DND-41 (cell line): Measurements from ENCODE around the gene RIC1.

Experiments used
- ATAC-seq: fragments of 200-7000 bp; cut with Tn5 transposase; 3 replicates; pipeline ENCODE4 v1.9.1; 2021; ENCODE audit warnings: low read depth; ENCODE audit not compliant: insufficient read depth
- DNase-seq: peaks from one replicate; pipeline ENCODE4 v3.0.0-alpha.2; 2020
- H2AFZ ChIP-seq: 2 replicates; pipeline ENCODE4 v1.6.0; 2012; ENCODE audit warnings: low read depth, low read length
- H3K27ac ChIP-seq: 2 replicates; pipeline ENCODE4 v1.5.1; 2012; ENCODE audit warnings: low read length, inconsistent platforms
- H3K27me3 ChIP-seq: fragments of 200-600 bp; sonication (generic); 2 replicates; pipeline ENCODE4 v1.6.0; 2012; ENCODE audit warnings: low read length, mild to moderate bottlenecking, inconsistent platforms; ENCODE audit not compliant: insufficient read depth, poor library complexity
- H3K36me3 ChIP-seq: 2 replicates; pipeline ENCODE4 v1.5.1; 2012; ENCODE audit warnings: low read length, inconsistent platforms; ENCODE audit not compliant: insufficient read depth
- H3K4me1 ChIP-seq: 2 replicates; pipeline ENCODE4 v1.5.1; 2012; ENCODE audit warnings: mild to moderate bottlenecking, low read length; ENCODE audit not compliant: insufficient read depth
- H3K4me2 ChIP-seq: 2 replicates; pipeline ENCODE4 v1.6.0; 2012; ENCODE audit warnings: mild to moderate bottlenecking, moderate library complexity, low read length, inconsistent platforms; ENCODE audit not compliant: insufficient read depth
- H3K4me3 ChIP-seq, 2 experiments: fragments of 200-600 bp in 1 of 2; shearing (Covaris generic) in 1 of 2; 2 replicates each; pipeline ENCODE4 v1.5.1; 2012 to 2016; ENCODE audit warnings: inconsistent platforms in 2 of 2, low read length in 2 of 2, mild to moderate bottlenecking in 2 of 2, low read depth in 1 of 2, moderate library complexity in 1 of 2
- H3K79me2 ChIP-seq: 2 replicates; pipeline ENCODE4 v1.6.0; 2012; ENCODE audit warnings: low read length, inconsistent platforms; ENCODE audit not compliant: insufficient read depth
- H3K9ac ChIP-seq: 2 replicates; pipeline ENCODE4 v1.6.0; 2012; ENCODE audit warnings: low read depth, mild to moderate bottlenecking, inconsistent platforms, low read length, moderate library complexity
- H3K9me3 ChIP-seq: 2 replicates; pipeline ENCODE4 v1.5.1; 2012; ENCODE audit warnings: low read length, moderate library complexity, mild to moderate bottlenecking, inconsistent platforms; ENCODE audit not compliant: insufficient read depth, severe bottlenecking
- H4K20me1 ChIP-seq: 2 replicates; pipeline ENCODE4 v1.6.0; 2012; ENCODE audit warnings: low read length; ENCODE audit not compliant: insufficient read depth
- CTCF ChIP-seq: IDR thresholded peaks from 2 replicates; pipeline ENCODE4 v1.5.1; 2012; ENCODE audit warnings: borderline replicate concordance, low read length, moderate library complexity, mild to moderate bottlenecking; ENCODE audit not compliant: poor library complexity, severe bottlenecking; ENCODE audit errors: extremely low read depth
- EZH2 ChIP-seq: IDR thresholded peaks from 3 replicates; pipeline ENCODE4 v1.6.1; 2012; ENCODE audit warnings: borderline replicate concordance, low read depth, mild to moderate bottlenecking, moderate library complexity, low read length, inconsistent platforms; ENCODE audit not compliant: severe bottlenecking

The RIC1 gene

GRCh38 chr9:5646116-5646515 lies 17.2 kb downstream of the RIC1 start:
- DNase-seq (no peak), ATAC-seq (no peak)
- Histone ChIP-seq H3K4me3 (no peak overlapping the region), H2AFZ (no peak overlapping the region), H3K27me3 (no peaks in the 10 kb centered on the region), H3K79me2 (peaks cover 83% of the 10 kb centered on the region), H3K9me3 (peaks cover 7% of the 10 kb centered on the region), H3K9ac (no peak overlapping the region), H4K20me1 (peaks cover 2% of the 10 kb centered on the region; the same call in 1 of the 2 replicates), H3K4me2 (no peak overlapping the region), H3K4me1 (0 out of 2 replicates have a peak, but pooled peaks cover 3% of the 10 kb centered on the region), H3K36me3 (no peaks in the 10 kb centered on the region), H3K27ac (no peak overlapping the region)
- no peak for TF ChIP-seq CTCF
- no peak for TF ChIP-seq EZH2

- DNase-seq, result no peak
- Histone ChIP-seq H3K4me3 (no peak overlapping the region), H2AFZ (no peak overlapping the region), H3K27ac (no peak overlapping the region), H4K20me1 (peaks cover 2% of the 10 kb centered on the region; the same call in 1 of the 2 replicates), H3K4me1 (0 out of 2 replicates have a peak, but pooled peaks cover 3% of the 10 kb centered on the region), H3K4me2 (no peak overlapping the region), H3K9me3 (peaks cover 24% of the 10 kb centered on the region), H3K79me2 (peaks cover 84% of the 10 kb centered on the region), H3K36me3 (no peaks in the 10 kb centered on the region), H3K27me3 (no peaks in the 10 kb centered on the region), H3K9ac (no peak overlapping the region)
- peak; percentile 42 for ATAC-seq
- no peak for TF ChIP-seq EZH2
- no peak for TF ChIP-seq CTCF
Observed at GRCh38 chr9:5650356-5651105, 21.6 kb downstream of the RIC1 start.

GRCh38 chr9:5651246-5651645 lies 22.3 kb downstream of the RIC1 start:
- Histone ChIP-seq H3K9me3 (peaks cover 24% of the 10 kb centered on the region), H4K20me1 (peaks cover 2% of the 10 kb centered on the region; the same call in 1 of the 2 replicates), H2AFZ (no peak overlapping the region), H3K4me3 (no peak overlapping the region), H3K79me2 (peaks cover 79% of the 10 kb centered on the region), H3K9ac (no peak overlapping the region), H3K4me1 (no peaks in the 10 kb centered on the region), H3K4me2 (no peak overlapping the region), H3K27me3 (no peaks in the 10 kb centered on the region), H3K36me3 (no peaks in the 10 kb centered on the region), H3K27ac (no peak overlapping the region)
- DNase-seq (no peak), ATAC-seq (no peak)
- no peak for TF ChIP-seq CTCF
- no peak for TF ChIP-seq EZH2
